HG02798 (cell line): ENCODE measurements around the gene ZNF483.
"Not testable (repeated sequence)": the region's sequence is repeated elsewhere in the genome, so short reads cannot be mapped to it uniquely, and the experiment has no call there.

Experiments
- ATAC-seq: cut with Tn5 transposase; IDR thresholded peaks from one replicate; pipeline ENCODE4 v1.9.1; 2021; ENCODE audit warnings: mild to moderate bottlenecking; ENCODE audit not compliant: unreplicated experiment, poor library complexity

ZNF483 gene

DNA sequence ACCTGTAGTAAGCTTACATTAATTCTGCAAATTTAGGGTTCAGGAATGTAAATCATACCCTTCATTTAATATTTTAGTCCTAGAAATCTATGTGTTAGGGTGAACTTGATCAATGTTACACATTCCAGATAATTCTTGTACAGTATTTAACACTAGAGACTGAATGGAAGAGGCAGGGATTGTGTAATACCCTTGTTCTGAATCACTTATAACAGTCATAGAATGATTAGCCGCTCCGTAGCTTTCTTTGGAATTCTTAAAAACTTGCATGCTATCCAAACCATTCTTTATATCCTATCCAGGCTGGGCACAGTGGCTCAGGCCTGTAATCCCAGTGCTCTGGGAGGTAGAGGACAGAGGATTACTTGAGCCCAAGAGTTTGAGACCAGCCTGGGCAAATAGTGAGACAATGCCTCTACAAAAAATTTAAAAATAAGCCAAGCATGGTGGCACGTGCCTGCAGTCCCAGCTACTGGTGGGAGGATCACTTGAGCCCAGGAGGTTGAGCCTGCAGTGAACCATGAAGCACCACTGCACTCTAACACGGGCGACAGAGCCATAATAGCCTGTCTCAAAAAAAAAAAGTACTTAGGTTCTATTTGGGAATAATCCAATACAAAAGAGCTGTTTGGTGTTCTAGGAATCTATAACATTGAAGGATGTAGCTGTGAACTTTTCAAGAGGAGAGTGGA is 8.3 kb downstream of the ZNF483 start:
- ATAC-seq = no peak

DNA sequence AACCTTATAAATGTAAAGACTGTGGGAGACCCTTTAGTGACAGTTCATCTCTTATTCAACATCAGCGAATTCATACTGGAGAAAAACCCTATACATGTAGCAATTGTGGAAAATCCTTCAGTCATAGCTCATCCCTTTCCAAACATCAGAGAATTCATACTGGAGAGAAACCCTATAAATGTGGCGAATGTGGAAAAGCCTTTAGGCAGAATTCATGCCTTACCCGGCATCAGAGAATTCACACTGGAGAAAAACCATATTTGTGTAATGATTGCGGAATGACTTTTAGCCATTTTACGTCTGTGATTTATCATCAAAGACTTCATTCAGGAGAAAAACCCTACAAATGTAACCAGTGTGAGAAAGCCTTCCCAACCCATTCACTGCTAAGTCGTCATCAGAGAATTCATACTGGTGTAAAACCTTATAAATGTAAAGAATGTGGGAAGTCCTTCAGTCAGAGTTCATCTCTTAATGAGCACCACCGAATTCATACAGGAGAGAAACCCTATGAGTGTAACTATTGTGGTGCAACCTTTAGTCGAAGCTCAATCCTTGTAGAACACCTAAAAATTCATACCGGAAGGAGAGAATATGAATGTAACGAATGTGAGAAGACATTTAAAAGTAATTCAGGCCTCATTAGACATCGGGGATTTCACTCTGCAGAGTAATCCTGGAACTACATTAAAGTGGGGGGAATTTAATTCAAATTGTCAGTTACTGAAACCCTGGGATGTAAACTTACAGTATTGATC is 17.7 kb downstream of the ZNF483 start:
- no peak for ATAC-seq

DNA sequence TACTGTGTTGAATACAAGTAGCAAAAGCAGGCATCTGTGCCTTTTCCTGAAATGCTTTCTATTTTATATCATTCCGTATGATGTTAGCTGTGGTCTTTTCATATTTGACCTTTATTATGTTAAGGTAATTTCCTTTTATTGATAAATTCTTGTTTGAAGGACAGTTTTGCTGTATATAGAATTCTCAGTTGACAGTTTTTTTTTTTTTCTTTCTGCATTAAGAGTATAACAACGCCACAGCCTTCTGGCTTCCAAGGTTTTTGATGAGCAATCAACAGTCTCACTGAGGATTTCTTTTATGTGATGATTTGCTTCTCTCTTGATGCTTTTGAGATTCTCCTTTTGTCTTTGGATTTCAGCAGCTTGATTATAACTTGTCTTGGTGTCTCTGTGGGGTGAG is 23.6 kb downstream of the ZNF483 start:
- ATAC-seq = no peak

DNA sequence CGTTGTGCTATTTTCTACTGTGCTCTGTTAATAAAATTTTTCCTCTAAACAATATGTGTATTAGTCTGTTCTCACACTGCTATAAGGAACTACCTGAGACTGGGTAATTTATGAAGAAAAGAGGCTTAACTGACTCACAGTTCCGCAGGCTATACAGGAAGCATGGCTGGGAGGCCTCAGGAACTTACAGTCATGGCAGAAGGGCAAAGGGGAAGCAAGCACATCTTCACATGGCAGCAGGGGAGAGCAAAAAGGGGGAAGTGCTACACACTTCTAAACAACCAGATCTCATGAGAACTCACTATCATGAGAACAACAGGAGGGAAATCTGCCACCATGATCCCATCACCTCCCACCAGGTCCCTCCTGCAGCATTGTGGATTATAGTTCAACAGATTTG is 30.4 kb downstream of the ZNF483 start:
- ATAC-seq = not testable (repeated sequence)

DNA sequence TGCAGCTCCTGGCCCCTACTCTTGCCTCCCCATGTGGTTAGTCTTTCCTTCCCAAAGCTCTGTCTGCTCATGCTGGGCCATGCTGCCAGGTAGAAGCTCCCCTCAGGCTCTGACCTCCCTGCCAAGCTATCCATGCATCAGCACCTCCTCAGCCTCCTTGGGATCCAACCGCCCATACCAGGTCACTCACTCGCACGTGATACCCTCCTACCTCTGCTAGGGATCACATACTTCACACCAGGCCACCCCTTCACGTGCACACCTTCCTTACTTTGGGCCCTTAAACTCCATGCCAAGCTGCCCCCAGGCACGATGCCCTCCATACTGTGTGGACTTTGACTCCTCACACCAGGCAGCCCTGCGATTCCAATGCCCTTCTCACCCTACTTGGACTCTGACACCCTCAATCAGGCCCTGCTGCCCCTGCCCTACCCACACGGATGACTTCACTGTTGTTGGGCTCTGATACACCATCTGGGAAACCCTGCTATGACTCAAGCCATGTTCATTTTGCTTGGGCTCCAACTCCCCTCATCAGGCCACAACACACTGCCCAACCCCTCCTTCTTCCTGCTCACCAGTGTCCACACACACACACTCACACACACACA is 34.1 kb downstream of the ZNF483 start:
- no peak for ATAC-seq

DNA sequence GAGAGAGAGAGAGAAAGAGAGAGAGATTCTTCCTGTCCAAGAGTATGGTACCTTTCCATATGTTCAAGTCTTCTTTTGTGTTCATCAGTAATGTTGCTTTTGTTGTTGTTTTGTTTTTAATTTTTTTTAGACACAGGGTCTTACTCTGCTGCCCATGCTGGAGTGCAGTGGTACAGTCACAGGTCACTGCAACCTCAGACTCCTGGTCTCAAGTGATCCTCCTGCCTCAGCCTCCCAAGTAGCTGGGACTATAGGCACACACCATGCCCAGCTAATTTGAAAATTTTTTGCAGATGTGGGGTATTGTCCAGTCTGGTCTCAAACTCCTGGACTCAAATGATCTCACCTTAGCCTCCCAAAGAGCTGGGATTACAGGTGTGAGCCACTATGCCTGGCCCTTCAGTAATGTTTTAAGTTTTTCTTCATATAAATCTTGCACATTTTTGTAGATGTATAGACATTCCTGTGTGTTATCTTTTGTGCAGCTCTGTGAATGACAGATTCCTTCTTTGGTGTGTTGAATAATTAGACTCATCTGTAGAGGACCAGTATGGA is 36.3 kb downstream of the ZNF483 start:
- ATAC-seq = no peak

DNA sequence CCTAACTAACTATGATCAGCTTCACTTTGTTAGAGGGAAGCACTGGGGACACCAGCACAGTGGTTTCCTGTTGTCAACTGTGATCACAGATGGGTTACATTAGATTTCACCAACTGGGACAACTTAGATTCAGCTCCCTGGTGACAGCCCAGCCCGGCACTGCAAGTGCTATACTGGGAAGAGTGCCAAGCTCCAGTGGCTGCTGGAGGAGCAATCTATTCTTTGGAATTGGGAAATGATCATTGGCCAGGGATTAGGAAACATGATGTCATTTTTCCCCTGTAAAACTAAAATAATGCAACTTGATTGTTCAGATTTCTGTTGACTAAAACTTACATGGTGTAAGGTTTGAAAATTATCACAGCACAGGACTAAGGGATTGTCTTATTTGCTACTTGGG is 41.3 kb downstream of the ZNF483 start:
- ATAC-seq = no peak

DNA sequence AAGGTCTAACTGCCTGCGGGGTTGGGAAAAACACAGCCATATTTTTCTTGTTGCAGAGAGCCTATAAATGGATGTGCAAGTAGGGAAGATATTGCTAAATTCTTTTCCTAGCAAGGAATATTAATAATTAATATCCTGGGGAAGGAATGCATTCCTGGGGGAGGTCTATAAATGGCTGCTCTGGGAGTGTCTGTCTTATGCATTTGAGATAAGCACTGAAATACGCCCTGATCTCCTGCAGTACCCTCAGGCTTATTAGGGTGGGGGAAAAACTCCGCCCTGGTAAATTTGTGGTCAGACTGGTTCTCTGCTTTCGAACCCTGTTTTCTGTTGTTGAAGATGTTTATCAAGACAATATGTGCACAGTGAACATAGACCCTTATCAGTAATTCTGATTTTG is 43.1 kb downstream of the ZNF483 start:
- not testable (repeated sequence) for ATAC-seq

DNA sequence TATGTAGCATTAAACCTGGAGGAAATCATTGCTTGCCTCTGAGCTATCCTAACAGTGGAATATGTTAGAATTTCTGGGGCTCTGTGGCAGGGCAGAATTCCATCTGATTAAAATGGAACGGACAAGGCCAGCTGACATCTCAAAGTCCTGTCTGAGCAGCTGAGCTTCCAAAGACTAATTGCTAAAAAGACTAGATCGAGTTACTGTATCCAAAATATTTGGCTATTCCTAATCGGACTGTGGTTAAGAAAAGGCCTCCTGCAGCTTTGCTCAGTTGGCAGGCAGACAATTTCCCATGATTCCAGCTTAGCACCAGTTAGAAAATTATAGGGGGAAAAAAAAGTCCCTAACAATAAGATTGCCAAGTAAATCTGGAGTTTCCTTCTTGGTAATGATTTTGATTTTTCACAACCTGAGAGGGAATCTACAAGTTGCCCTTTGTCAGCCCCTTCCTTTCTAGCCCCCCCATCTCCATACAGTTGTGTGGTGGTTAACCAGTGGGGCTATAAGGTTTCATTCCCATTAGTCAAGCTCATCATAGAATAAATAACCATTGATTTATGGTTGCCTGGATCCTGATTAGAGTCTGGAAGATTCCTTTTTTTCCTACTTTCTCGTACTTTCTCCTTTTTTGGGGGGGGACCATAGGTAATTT is 48.1 kb downstream of the ZNF483 start:
- no peak for ATAC-seq

DNA sequence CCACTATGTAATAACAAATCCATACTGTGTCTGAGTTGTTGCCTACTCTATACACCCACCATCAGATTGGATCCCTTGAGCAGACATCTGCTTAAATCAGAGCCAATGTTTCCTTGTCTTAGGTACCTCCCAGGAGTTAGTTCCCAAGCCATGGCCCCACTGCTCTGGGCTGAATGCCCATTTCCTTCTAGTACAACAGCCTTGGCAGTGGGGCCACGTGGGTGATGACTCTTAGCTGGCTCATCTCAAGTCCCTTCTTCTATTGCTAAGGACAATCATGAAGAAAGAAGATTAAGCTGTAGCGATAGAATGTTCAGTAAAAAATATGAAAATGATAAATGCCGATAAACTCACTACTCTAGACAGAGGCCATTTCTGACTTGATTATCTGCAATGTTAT is 57.9 kb downstream of the ZNF483 start:
- no peak for ATAC-seq

DNA sequence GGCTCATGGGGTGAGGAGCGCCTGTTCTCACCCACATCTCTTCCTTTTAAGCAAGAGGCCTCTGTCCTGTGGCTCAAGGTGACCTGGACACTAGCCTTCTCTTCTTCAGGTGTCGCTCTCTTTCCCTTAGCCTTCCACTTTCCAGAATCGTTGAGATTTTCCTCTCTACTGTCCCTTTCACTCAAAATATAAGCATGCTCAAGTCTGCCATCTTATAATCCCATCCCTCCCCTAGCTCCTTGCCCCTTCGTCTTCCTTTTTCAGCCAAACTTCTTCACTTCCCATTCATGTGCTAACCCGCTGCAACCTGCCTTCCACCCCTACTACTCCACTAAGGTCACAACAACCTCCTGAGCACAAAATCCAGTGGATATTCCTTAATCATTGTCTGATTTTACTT is 61.4 kb downstream of the ZNF483 start:
- ATAC-seq = no peak

DNA sequence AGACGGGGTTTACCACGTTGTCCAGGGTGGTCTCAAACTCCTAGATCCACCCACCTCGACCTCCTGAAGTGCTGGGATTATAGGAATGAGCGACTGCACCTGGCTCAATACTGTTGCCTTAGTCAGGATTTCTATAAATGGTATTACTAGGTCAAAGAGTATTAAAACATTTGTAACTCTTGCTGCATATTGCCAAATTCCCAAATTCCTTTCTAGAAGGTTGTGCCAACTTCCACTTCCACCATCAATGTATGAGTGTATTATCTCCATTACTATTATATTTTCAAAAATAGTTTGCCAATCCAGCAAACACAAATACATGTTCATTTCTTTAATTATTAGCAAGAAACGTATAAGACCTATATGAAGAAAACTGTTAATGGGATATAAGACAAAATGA is 63.9 kb downstream of the ZNF483 start:
- ATAC-seq = no peak

DNA sequence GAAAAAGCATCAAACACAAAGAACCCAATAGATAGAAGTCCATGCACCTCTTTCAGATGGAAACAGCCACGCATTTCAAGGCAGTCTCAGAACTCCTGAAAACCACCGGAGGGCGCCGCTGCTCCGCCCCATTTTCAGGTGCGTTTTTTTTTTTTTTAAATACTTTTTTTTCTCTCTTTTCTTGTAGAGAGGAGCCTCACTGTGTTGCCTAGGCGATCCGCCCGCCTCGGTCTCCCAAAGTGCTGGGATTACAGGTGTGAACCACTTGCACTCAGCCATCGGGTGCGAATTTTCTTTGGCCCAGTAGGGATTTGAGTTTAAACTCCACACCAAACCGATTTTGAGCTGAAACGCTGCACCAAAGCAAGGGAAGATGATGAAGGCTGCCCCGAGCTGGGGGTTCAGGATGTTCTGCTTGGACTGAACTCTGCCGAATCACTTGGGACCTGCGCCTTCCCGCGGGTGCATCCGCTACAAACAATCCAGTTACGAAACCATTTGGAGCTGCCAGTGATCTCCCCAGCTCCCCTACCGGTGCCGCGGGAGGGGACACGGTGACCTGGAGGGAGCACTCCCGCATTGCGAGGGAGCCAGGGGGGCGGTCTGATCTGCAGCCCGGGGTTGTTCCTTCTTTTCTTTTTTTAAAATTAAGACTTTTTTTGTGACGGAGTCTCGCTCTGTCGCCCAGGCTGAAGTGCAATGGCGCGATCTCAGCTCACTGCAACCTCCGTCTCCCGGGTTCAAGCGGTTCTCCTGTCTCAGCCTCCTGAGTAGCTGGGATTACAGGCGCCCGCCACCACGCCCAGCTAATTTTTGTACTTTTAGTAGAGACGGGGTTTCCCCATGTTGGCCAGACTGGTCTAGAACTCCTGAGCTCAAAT is 73.1 kb downstream of the ZNF483 start:
- ATAC-seq = peak; percentile 54

DNA sequence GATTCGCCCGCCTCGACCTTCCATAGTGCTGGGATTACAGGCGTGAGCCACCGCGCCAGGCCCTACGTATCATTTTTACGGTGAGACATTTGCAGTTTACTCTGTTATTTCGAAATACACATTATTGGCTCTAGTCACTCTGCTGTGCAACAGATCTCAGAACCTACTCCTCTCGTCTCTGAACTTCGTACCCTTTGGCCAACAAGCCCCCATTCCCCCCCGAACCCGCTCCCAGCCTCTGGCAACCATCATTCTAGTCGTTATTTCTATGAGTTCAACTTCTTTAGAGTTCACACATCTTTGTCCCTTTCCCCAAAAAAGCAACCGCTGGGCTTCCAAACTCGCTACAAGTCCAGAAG is 73.7 kb downstream of the ZNF483 start:
- ATAC-seq = no peak

DNA sequence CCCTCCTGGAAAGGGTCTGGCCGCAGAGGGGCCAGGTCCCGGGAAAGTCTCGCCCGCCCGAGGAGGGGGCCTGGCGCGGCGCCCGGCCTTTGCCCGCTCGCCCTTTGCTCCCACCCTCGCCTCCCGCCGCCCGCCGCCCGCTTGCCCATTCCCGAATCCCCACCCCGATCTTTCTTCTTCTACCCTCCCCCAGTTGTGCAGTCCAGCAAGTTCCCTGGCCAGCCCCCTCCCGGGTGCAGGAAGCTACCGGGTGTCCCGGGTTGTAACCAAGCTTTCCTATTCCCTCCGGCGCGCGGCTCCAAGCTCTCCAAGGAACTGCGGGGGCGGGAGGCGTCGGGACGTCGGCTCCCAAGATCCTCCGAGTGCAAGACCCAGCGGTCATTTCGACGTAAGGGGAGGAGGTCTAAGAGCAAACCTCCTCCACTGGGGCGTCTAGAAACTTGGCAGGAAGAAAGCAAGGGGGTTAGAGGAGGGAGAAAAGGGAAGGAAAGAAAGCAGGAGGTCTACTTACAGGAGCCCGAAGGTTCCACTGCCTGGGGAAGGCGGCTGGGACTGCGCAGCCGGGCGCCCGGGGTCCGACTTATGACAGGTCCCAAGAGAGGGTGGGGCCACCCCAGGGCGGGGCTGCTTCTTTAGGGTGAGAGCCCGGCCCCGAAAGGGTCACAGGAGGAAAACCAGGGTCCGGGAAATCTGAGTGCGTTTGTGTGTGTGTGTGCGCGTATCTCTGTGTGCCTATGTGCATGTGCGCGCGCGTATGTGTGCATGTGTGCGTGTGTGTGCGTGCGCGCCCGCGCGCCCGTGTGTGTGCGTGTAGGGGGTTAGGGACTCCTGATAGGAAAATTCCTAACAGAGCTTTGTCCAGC is 74.3 kb downstream of the ZNF483 start, which contains the start of gene PTGR1:
Gene PTGR1, minus strand, starts transcription at position 556 of the 863 bp plus-strand sequence. CDS start 2,225 bp downstream, outside the sequence.
- ATAC-seq = peak; percentile 42

DNA sequence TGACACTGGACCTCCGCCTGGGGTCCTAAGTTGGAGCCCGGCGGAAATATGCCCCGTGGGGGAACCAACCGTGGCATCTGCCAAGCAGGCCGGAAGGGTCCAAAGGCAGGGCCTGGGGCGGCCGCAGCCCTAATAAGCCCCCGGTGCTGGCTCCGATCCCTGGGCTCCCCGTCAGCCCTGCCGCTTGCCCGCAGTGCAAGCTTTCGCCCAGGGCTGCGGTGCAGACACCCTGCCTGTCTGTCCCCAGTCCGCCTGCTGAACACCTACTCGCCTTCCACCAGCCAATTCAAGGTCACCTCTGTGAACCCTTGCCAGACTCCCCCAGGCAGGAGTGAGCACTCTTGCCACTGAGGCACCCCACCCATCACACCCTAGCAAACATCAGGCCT is 75.0 kb downstream of the ZNF483 start:
- no peak for ATAC-seq

DNA sequence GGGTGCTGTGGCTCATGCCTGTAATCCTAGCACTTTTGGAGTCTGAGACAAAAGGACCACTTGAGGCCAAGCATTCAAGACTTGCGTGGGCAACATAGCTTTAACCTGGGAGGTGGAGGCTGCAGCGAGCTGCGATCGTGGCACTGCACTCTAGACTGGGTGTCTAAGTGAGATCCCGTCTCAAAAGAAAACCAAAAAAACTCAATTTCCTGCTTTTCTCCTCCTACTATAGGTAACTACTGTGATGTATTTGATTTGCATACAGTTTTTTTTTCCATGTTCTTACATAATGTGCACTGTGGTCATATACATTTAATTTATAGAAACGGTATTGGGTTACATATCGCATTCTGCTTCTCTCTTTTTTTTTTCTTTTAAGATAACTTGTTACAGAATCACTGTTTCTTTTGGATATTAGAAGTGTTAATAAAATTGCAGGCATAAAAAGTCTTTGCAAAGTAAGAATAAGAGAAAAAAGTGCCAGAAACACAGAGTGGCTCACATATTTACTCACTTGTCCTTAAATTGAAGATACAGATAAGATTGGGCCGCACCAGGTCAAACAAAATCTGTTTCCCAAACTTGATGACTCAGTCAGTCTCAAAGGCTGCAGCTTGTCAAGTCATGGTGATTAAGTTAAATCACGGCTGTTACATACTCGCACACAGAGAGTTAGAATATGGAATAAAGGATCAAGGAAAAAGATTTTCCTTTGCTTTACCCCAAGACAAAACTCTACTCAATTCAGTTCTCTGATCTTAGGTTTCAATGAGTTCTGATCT is 76.4 kb downstream of the ZNF483 start:
- no peak for ATAC-seq

DNA sequence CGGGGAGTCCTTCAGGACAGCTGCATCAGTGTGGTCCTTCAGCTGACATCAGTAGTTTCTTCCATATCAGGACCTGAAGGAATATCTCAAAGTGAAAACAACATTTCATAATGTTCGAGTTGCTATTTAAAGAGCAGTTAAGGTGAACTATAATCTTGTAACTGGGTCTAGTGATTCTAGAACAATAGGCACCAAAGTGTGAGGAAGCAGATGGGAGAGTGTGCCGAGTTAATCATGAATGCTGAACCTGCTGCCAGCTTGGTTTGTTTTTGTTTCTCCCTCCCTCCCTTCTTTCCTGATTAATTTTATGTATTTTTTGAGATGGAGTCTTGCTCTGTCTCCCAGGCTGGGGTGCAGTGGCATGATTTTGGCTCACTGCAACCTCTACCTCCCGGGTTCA is 78.1 kb downstream of the ZNF483 start:
- ATAC-seq = no peak
